GM12878 (cell line): ENCODE data around the gene GNB3. TPM values are rescaled to one million over a fixed set of nuclear protein-coding genes. Genes with fewer than 3 reads are reported as not detected.
A peak's percentile ranks its signal among the peaks of the same experiment; 100 is the strongest.

Experiments
- CBFB ChIP-seq: IDR thresholded peaks from 2 replicates; pipeline ENCODE4 v1.6.1; 2016; ENCODE audit warnings: antibody characterized with exemption, low read depth
- CREB1 ChIP-seq: IDR thresholded peaks from 2 replicates; pipeline ENCODE4 v1.6.1; 2012; ENCODE audit warnings: low read depth, mild to moderate bottlenecking, inconsistent platforms
- CREM ChIP-seq: IDR thresholded peaks from 2 replicates; pipeline ENCODE4 v1.6.1; 2014; ENCODE audit warnings: antibody characterized with exemption, low read depth
- FOXM1 ChIP-seq: IDR thresholded peaks from 2 replicates; pipeline ENCODE4 v1.6.1; 2012; ENCODE audit warnings: low read depth, mild to moderate bottlenecking, inconsistent platforms, low read length, moderate library complexity
- GABPA ChIP-seq: IDR thresholded peaks from 2 replicates; pipeline ENCODE4 v1.6.1; 2014; ENCODE audit warnings: antibody characterized with exemption, low read depth, mild to moderate bottlenecking, inconsistent platforms
- HDGF ChIP-seq: fragments of 450-650 bp; IDR thresholded peaks from 2 replicates; pipeline ENCODE4 v1.6.1; 2016; ENCODE audit warnings: antibody characterized with exemption
- MYC ChIP-seq: IDR thresholded peaks from 2 replicates; pipeline ENCODE4 v1.6.1; 2011; ENCODE audit warnings: mild to moderate bottlenecking, low read length, moderate library complexity, inconsistent platforms; ENCODE audit not compliant: insufficient read depth, insufficient replicate concordance, insufficient read length, severe bottlenecking
- NFYA ChIP-seq: IDR thresholded peaks from 2 replicates; pipeline ENCODE4 v1.6.1; 2011; ENCODE audit warnings: low read depth, mild to moderate bottlenecking, low read length, improper control_type of control experiment, borderline replicate concordance
- PAX5 ChIP-seq: IDR thresholded peaks from 2 replicates; pipeline ENCODE4 v1.6.1; 2011; ENCODE audit warnings: low read depth, low read length, borderline replicate concordance
- POLR2AphosphoS2 ChIP-seq: IDR thresholded peaks from 2 replicates; pipeline ENCODE4 v1.6.1; 2011; ENCODE audit warnings: low read depth, mild to moderate bottlenecking, low read length, improper control_type of control experiment, moderate library complexity
- RAD51 ChIP-seq: fragments of 450-650 bp; IDR thresholded peaks from 2 replicates; pipeline ENCODE4 v1.6.1; 2016; ENCODE audit warnings: moderate library complexity, mild to moderate bottlenecking, inconsistent platforms
- RELA ChIP-seq: fragments of 450-650 bp; IDR thresholded peaks from 2 replicates; pipeline ENCODE4 v1.8.0; 2014; ENCODE audit warnings: borderline replicate concordance; ENCODE audit not compliant: partially characterized antibody
- SMC3 ChIP-seq: IDR thresholded peaks from 2 replicates; pipeline ENCODE4 v1.6.1; 2011; ENCODE audit warnings: low read length, improper control_type of control experiment, borderline replicate concordance
- SPI1 ChIP-seq: IDR thresholded peaks from 2 replicates; pipeline ENCODE4 v1.6.1; 2011; ENCODE audit warnings: low read depth, mild to moderate bottlenecking, low read length, moderate library complexity, borderline replicate concordance; ENCODE audit not compliant: insufficient read depth
- STAT1 ChIP-seq: fragments of 450-650 bp; conservative IDR thresholded peaks from 2 replicates; pipeline ENCODE4 v1.6.1; 2014; ENCODE audit warnings: antibody characterized with exemption, mild to moderate bottlenecking
- STAT3 ChIP-seq: IDR thresholded peaks from 2 replicates; pipeline ENCODE4 v1.6.1; 2011; ENCODE audit warnings: low read depth, low read length, improper control_type of control experiment
- TARDBP ChIP-seq: IDR thresholded peaks from 2 replicates; pipeline ENCODE4 v1.6.1; 2016; ENCODE audit warnings: borderline replicate concordance
- TCF7 ChIP-seq: IDR thresholded peaks from 2 replicates; pipeline ENCODE4 v1.6.1; 2014; ENCODE audit warnings: antibody characterized with exemption, borderline replicate concordance
- ZNF274 ChIP-seq: IDR thresholded peaks from one replicate; pipeline ENCODE4 v1.8.0; 2011; ENCODE audit not compliant: insufficient read length, insufficient read depth
- ZSCAN29 ChIP-seq: fragments of 450-650 bp; IDR thresholded peaks from 2 replicates; pipeline ENCODE4 v1.6.1; 2017; ENCODE audit warnings: mild to moderate bottlenecking, moderate library complexity
- polyA plus RNA-seq, 11 experiments: library from polyadenylated mRNA; depleted of rRNA in 4 of 11; unstranded in 6 of 11; stranded (reverse) in 5 of 11; fragments of >200 nt; fragmentation: Nextera tagmentation in 4 of 11; fragmentation: Illumina TruSeq in 1 of 11; extraction: Ambion mirVana in 4 of 11; extraction: Trizol in 1 of 11; gene quantifications; 1 replicate in 1 of 11; 2 replicates in 10 of 11; pipeline versions ENCODE4 v1.2.1 to v1.2.3, GENCODE V29; 2011 to 2016; ENCODE audit warnings: inconsistent platforms in 2 of 11, missing spikeins in 2 of 11, low read depth in 1 of 11
- total RNA-seq, 4 experiments: library from RNA; depleted of rRNA in 3 of 4; stranded (reverse); fragments of >200 nt in 3 of 4; fragmentation: Illumina TruSeq in 1 of 4; extraction: Trizol in 1 of 4; gene quantifications; 2 replicates each; pipeline versions ENCODE4 v1.2.1 to v1.2.3, GENCODE V29; 2013 to 2021
- TF ChIP-seq, protein P1 (sequence below): fragments of 450-650 bp; IDR thresholded peaks from 2 replicates; pipeline ENCODE4 v1.6.1; 2018; ENCODE audit warnings: borderline replicate concordance, mild to moderate bottlenecking; ENCODE audit not compliant: partially characterized antibody
- TF ChIP-seq, protein P2 (sequence below): fragments of 450-650 bp; IDR thresholded peaks from 2 replicates; pipeline ENCODE4 v1.6.1; 2017; ENCODE audit warnings: borderline replicate concordance
- TF ChIP-seq, protein P3 (sequence below): IDR thresholded peaks from 2 replicates; pipeline ENCODE4 v1.6.1; 2011; ENCODE audit warnings: low read depth, mild to moderate bottlenecking, low read length, moderate library complexity, borderline replicate concordance; ENCODE audit errors: extremely low read depth
- TF ChIP-seq, protein P4 (sequence below): IDR thresholded peaks from 2 replicates; pipeline ENCODE4 v1.6.1; 2012; ENCODE audit warnings: mild to moderate bottlenecking, low read depth, low read length

GNB3 gene
- total and polyA plus RNA-seq, 10 of the 15 experiments (the other 5 are each of a cell fraction or from before 2014, with no cell fraction given), result 0.05 to 1.1 (median 0.36) TPM

DNA sequence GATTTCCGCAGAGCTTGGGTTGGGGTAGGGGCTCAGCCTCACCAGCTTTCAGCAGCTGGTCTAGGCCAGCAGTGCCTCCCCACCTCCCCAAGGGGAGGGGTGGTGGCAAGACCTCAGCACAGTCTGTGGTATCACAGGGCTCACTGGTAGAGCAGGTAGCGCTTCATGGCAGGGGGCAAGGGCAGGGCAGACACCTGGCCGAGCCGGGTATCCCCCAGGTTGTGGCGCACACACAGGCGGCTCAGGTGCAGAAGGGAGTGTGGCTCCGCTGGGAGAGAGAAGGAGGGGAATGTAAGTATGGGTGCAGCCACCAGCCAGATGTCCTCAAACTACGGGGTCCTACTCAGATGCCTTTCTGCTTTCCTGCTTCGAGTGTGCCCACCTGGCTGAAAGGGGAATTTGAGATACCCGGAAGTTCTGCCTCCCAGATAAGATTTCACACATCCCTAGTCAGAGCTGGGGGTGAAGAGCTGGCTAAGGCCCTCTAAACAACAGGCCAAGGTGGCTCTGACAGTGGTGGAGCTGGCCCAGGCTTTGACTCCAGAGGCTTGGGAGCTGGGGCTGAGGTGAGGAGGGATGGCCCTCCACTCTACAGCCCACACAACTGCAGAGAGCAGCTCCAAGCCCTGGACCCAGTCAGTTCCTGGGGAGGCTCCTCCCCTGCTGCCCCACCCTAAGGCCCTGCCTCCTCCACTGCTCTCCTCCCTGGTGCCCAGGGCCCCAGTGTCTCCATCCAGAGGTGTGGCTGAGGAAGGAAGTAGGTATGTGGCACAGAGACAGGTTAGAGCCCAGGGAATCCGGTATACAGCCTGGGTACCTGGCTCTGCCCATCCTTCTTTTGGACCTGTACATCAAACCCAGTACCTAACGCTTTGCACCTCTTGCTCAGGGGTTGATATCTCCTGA, 30.6 kb downstream of the GNB3 start (continued):
- TF ChIP-seq STAT3 (no peak), CREB1 (no peak), ZSCAN29 (no peak), ZNF274 (no peak), TARDBP (no peak), RAD51 (no peak), TCF7 (no peak), SMC3 (no peak), SPI1 (no peak), FOXM1 (no peak), RELA (no peak), MYC (no peak), STAT1 (no peak), HDGF (0 out of 2 replicates have a peak, but pooled peaks have one; percentile 15), CREM (no peak), PAX5 (no peak), NFYA (no peak), POLR2AphosphoS2 (peak; percentile 93), GABPA (no peak), CBFB (no peak)
- TF ChIP-seq, protein P1, sequence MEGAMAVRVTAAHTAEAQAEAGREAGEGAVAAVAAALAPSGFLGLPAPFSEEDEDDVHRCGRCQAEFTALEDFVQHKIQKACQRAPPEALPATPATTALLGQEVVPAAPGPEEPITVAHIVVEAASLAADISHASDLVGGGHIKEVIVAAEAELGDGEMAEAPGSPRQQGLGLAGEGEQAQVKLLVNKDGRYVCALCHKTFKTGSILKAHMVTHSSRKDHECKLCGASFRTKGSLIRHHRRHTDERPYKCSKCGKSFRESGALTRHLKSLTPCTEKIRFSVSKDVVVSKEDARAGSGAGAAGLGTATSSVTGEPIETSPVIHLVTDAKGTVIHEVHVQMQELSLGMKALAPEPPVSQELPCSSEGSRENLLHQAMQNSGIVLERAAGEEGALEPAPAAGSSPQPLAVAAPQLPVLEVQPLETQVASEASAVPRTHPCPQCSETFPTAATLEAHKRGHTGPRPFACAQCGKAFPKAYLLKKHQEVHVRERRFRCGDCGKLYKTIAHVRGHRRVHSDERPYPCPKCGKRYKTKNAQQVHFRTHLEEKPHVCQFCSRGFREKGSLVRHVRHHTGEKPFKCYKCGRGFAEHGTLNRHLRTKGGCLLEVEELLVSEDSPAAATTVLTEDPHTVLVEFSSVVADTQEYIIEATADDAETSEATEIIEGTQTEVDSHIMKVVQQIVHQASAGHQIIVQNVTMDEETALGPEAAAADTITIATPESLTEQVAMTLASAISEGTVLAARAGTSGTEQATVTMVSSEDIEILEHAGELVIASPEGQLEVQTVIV, result no peak
- TF ChIP-seq, protein P2, sequence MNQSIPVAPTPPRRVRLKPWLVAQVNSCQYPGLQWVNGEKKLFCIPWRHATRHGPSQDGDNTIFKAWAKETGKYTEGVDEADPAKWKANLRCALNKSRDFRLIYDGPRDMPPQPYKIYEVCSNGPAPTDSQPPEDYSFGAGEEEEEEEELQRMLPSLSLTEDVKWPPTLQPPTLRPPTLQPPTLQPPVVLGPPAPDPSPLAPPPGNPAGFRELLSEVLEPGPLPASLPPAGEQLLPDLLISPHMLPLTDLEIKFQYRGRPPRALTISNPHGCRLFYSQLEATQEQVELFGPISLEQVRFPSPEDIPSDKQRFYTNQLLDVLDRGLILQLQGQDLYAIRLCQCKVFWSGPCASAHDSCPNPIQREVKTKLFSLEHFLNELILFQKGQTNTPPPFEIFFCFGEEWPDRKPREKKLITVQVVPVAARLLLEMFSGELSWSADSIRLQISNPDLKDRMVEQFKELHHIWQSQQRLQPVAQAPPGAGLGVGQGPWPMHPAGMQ, result no peak
- TF ChIP-seq, protein P3, sequence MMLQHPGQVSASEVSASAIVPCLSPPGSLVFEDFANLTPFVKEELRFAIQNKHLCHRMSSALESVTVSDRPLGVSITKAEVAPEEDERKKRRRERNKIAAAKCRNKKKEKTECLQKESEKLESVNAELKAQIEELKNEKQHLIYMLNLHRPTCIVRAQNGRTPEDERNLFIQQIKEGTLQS, result no peak
- TF ChIP-seq, protein P4, sequence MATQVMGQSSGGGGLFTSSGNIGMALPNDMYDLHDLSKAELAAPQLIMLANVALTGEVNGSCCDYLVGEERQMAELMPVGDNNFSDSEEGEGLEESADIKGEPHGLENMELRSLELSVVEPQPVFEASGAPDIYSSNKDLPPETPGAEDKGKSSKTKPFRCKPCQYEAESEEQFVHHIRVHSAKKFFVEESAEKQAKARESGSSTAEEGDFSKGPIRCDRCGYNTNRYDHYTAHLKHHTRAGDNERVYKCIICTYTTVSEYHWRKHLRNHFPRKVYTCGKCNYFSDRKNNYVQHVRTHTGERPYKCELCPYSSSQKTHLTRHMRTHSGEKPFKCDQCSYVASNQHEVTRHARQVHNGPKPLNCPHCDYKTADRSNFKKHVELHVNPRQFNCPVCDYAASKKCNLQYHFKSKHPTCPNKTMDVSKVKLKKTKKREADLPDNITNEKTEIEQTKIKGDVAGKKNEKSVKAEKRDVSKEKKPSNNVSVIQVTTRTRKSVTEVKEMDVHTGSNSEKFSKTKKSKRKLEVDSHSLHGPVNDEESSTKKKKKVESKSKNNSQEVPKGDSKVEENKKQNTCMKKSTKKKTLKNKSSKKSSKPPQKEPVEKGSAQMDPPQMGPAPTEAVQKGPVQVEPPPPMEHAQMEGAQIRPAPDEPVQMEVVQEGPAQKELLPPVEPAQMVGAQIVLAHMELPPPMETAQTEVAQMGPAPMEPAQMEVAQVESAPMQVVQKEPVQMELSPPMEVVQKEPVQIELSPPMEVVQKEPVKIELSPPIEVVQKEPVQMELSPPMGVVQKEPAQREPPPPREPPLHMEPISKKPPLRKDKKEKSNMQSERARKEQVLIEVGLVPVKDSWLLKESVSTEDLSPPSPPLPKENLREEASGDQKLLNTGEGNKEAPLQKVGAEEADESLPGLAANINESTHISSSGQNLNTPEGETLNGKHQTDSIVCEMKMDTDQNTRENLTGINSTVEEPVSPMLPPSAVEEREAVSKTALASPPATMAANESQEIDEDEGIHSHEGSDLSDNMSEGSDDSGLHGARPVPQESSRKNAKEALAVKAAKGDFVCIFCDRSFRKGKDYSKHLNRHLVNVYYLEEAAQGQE, result no peak
